Peyer's patch (tissue), 4 donors: ENCODE data around the gene CCDC92B.

Experiments
- CTCF ChIP-seq, 6 experiments: fragments of 450-650 bp in 4 of 6; fragments of 200-600 bp in 2 of 6; sonication (generic) in 1 of 6; IDR thresholded peaks; one replicate each; pipeline ENCODE4 v1.5.1; 2017 to 2019; ENCODE audit warnings: antibody characterized with exemption in 6 of 6, mild to moderate bottlenecking in 3 of 6, moderate library complexity in 1 of 6
- POLR2A ChIP-seq, 2 donors: fragments of 450-650 bp; IDR thresholded peaks; one replicate each; pipeline ENCODE4 v1.5.1; 2017; ENCODE audit warnings: antibody characterized with exemption in 2 of 2, mild to moderate bottlenecking in 2 of 2, moderate library complexity in 2 of 2

DNA sequence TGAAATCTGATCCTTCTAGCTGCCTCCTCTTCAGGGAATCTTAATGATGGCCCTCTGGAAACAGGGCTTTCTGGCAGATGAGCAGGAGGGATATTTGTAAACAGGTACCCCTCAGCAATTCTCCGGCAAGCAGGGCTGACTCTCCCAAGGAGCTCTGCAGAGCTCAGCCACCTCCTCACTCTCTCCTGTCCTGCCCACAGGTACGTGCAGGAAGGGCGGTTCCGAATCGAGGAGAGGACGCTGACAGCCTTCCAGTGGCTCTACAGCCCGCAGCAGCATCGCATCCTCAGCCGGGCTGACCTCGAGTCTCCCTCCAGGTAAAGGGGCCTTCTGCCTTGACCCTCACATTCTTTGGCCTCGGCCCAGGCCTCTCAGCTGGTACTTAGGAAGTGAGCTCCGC is 20.7 kb upstream of the CCDC92B start:
- TF ChIP-seq CTCF (IDR thresholded peaks at IDR 0.05) (no peak), POLR2A (IDR thresholded peaks at IDR 0.05) (no peak)
